Muscle of arm (tissue), 12 donors: ENCODE data around the gene C1QC. TPM values are rescaled to one million over a fixed set of nuclear protein-coding genes. Genes with fewer than 3 reads are reported as not detected.

Experiments used
- DNase-seq: peaks from one replicate; pipeline ENCODE4 v3.0.0-alpha.2; 2013
- polyA plus RNA-seq, 12 donors: library from polyadenylated mRNA; unstranded; fragments of 120-200 nt; gene quantifications; one replicate each; pipeline ENCODE4 v1.2.1, GENCODE V29; 2013; ENCODE audit not compliant: insufficient read length in 12 of 12

C1QC gene
- polyA plus RNA-seq, 12 donors = 15.9 to 48.9 (median 24.5) TPM; not detected in 1

DNA sequence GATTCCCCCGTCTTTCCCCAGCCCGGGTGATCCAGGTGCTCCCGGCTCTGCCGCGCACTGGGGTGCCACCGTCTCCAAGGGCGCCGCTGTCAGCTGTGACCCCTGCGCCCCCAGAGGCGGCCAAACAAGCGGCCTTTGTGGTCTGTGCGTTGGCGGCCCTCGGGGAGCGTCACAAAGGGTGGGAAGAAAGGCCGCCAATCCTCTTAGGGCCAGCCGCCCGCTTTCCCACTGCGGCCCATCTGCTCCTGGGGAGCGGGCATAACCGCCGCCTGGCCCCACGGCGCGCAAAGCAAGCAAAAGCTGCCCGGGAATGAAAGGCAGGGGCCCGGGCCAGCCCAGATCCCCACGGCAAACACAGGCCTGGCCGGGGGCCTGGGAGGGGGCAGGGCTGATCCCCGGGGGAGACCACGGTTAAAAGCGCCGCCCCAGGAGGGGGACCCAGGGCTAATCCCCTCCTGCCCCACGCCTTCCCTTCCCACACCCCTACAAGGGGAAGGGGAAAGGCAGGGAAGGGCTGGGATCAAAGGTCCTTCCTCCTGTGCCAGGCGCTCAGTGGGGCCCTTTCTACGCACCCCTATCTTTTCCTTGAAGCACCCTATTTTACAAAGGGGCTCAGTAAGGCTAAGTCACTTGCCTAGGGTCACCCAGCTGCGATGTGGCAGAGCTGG, 33.6 kb downstream of the C1QC start:
- no peak for DNase-seq

DNA sequence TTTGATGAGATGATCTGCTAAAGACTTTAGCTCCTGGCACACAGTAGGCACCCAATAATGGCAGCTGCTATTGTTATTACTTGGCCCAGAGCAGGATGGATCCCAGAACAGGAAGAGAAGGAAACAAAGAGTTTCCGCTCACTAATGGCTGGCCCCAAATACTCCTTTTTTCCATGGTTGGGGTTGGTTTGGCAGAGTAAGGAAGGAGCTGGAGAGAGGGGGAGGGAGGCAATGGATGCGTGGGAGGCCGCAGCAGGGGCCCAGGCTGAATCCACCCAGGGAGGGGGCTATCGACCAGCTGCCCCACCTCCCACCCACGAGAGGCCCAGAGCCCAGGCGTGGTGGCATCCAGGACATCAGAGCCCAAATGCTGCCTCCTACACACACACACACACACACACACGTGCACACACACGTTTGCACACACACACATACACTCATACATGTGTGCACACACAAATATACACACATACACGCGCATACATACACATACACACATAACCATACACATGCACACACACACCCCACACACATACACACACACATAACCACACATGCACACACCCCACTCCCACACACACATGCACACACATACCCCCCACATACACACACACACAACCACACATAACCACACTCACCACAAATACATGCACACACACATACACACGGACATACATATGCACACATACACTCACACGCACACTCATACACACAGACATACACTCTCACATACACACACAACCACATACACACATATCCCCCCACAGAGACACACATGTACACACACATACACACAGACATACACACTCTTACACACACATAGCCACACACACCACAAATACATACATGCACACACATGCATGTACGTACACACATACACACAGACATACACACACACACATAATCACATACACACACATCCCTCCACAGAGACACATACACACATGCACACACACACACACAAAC, 34.8 kb downstream of the C1QC start:
- peak; percentile 54 for DNase-seq

DNA sequence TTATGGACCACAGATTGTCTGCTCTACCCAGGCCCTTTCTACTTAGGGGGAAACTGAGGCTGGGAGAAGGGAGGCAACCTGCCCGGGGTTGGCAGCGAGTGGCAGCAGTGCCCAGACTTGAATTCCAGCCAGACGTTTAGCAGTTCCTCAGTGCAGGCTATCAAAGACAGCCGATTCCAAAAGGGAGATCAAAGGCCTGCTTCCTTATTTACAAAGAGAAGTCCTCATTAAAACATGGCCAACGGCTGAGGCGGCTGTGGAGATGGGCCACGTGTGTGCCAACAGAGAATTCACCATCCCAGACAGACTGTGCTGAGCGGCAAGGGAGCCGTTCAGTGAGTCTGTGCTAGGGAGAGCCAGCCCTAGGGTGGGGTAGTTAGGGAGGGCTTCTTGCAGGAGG, 37.3 kb downstream of the C1QC start:
- DNase-seq = no peak

DNA sequence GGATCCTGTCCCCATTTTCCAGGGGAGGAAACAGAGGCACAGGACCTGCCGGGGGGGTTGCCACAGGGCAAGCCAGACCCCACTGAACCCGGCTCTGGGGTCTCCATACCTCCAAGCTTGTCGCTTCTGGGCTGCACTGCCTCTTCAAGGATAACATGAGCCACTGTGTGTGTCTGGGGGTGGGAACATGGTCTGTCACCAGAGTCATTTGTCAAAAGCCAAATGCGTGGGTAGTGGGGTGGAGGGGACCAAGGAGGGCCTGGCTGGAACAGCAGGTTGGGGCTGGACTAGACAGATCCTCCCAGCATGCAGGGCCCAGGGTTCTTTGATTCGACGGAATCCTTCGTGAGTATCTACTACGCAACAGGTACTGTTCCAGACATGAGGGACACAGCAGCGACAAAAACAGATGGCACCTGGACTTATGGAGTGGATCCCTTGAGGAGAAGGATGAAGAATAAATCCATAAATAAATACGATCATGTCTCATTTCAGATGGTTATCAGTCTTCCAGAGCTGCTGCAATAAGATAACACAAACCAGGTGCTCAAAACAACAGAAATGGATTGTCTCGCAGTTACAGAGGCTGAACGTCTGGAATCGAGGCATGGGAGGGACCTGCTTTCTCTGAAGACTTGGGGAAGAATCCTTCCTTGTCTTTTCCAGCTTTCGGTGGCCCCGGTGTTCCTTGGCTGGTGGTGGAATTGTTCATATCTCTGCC, 38.3 kb downstream of the C1QC start:
- DNase-seq = no peak

DNA sequence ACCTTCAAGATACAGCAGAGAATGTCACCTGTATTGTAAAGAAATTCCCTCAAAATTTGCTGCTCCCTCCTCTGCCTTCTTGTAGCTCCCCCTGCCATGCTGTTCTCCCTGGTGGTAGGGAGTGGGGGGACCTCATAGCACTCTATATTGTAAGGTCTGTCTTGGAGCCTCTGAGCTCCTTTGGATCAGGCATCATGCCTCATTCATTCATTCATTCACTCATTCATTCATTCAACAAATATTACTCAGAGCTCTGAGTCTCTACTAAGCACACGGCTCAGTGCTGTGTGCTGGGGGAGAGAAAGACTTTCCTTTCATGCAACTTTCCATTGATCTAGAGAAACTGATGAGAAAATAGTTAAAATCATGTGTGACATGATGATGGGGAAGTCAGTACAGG, 40.1 kb downstream of the C1QC start:
- DNase-seq = no peak

DNA sequence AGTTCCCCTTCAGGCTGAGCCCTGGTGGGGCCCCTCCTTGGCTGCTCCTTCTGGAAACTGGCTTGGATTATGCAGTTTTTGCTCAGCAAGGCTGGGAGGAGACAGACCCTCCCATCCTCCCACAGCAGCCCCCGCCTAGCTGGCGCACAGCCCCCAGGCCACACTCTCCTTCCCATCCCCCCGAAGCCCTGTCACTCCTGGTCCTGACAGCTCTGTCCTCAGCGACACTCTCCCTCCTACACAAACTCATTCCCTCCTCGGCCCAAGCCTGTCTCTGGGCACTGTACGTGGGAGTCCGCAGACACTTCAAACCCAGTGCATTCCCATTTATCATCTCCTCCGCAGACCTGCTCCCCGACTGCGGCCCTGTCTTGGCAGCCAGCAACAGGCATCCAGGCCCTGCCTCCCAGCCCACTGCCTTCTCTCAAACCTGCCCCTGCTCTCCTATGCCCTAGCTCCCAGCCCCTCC, 42.2 kb downstream of the C1QC start:
- DNase-seq = peak; percentile 78

DNA sequence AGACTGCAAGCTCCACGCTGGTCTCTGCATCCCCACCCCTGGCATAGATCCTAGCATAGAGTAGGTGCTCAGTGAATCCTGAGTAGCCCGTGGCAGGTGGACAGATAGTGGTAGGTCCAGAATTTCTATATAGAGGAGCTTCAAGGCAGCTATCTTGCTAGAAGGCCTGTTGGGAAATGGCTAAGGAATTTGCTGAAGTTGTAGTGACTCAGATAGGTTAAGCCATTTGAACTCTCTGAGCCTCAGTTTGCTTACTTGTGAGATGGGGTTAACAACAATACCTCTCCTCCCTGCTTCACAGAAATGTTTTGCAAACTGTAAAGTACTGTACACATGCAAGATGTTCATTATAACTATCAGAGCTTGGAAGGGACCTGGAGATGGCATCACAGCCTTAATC, 43.8 kb downstream of the C1QC start:
- no peak for DNase-seq

DNA sequence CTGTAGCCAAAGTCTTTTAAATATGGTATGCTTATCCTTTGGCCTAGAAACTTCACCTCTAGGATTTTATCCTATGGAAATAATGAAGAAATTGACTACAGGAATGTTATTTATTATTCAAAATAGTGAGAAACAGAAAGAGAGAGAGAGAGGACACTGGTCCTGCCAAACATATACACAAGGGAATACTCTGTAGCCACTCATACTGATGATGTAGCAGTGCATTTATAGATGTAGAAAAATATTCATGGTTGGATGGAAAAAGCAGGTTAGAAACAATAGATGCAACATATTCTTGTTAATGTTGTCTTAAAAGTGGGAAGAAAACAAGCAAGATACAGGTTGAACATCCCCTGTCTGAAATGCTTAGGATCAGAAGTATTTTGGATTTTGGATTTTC, 45.0 kb downstream of the C1QC start:
- DNase-seq = no peak

DNA sequence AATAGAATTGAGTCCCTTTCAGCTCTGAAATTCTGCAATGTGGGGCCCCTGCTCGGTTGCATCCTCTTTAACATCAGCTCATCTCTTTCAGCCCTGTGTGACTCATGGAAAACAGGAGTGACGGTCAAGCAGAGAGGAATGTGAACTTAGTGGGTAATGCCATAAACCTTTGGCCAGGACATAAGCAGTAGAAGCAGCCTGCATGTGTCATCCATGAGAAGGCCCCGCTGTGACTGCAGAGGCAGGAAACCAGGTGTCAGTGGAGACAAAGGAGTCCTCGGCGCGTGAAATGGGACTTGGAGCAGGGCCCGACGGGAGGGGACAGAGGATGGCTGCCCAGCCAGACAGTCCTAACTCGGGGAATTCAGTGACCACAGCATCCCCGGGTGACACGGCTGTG, 46.1 kb downstream of the C1QC start:
- no peak for DNase-seq

DNA sequence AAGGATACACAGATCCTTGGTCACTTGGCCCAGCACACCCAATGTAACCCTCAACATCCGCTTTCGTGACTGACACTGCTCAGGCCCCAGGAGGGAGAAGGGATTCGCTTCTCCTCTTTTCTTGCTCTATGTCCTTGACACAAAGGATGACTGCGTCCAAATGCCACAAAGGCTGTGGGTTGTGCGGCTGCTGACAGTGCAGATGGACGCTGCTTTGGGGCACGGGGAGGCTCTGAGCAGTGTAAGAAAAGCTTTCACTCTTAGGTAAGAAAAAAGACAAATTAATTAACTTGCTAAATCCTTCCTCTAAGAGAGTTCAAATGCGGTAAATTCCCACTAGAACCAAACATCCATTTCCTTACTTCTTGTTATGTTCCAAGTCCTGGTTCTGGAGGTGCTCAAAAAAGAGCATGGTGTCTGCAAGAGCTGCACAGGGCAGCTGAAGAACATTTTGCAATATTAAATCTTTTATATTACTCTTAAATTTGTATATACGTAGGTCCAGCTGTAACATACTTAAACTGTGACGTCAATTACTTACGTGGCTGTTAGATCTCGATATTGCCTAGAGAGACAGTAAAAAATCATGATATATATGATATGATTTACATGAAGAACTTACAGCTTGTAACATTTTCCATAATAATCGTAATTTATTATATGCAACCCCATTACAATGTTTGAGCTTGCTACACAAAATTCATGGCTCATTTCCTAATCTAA, 47.8 kb downstream of the C1QC start:
- DNase-seq = no peak

DNA sequence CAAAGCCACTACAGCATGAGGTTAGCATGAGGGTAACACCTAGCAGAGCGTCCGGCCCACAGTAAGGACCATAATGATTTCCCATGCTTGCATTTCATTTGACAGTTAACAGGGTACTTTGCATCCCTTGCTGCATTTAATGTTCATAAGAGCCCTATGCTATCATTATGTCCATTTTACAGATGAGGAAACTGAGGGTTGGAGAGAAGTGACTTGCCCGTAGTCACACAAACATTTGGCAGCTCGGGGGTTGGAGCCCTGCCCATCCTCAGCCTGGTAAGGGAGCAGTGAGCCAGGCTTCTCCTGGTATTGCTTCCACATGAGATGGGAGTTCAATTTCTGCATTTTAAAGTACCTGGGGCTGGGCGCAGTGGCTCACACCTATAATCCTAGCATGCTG, 50.7 kb downstream of the C1QC start:
- DNase-seq = no peak

DNA sequence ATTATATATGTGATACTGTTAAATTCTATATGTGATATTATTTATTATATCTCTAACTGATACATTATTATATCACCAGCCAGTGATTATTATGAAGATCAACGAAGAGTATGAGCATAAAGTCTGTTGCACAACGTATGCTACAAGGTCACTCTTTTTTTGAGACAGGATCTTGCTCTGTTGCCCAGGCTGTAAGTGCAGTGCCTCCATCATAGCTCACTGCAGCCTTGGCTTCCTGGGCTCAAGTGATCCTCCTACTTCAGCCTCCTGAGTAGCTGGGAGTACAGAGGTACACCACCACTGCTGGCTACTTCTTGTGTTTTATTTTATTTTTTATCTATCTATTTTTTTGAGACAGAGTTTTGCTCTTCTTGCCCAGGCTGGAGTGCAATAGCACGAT, 53.2 kb downstream of the C1QC start:
- DNase-seq = no peak

Other genes starting within 250 kb of the C1QC start
- 10 to 100 TPM in 11 of 12 donors, not detected in 1; 11.1 to 16.1 (median 12.6) TPM for gene ZBTB40, start 191.8 kb upstream of the C1QC start, polyA plus RNA-seq
- gene EPHA8, start 80.1 kb upstream of the C1QC start, polyA plus RNA-seq = under 1 TPM in 3 of 12 donors, not detected in 9; 0.05 to 0.12 (median 0.08) TPM
- gene C1QA, start 7.0 kb upstream of the C1QC start, polyA plus RNA-seq = 10 to 100 TPM in 11 of 12 donors, not detected in 1; 20.9 to 37.3 (median 26.2) TPM
- gene C1QB, start 9.6 kb downstream of the C1QC start, polyA plus RNA-seq = 10 to 100 TPM in 11 of 12 donors, not detected in 1; 11.5 to 31.0 (median 16.5) TPM
- 10 to 100 TPM in 11 of 12 donors, not detected in 1; 11.8 to 33.7 (median 19.1) TPM for gene EPHB2, start 67.2 kb downstream of the C1QC start, polyA plus RNA-seq